Astrocyte of the spinal cord (primary cell): ENCODE measurements around the gene THRB.
A peak's percentile ranks its signal among the peaks of the same experiment; 100 is the strongest.

ENCODE experiments used
- DNase-seq: peaks from one replicate; pipeline ENCODE4 v3.0.0; 2011; ENCODE audit warnings: low read depth, low spot score
- H3K4me3 ChIP-seq: 2 replicates; pipeline ENCODE4 v1.5.1; 2011; ENCODE audit warnings: low read depth, mild to moderate bottlenecking, low read length, moderate library complexity
- CTCF ChIP-seq: IDR thresholded peaks from 2 replicates; pipeline ENCODE4 v1.5.1; 2012; ENCODE audit warnings: low read depth, mild to moderate bottlenecking, low read length, inconsistent platforms
- in situ Hi-C: cut with HindIII; loops from 2 replicates; pipeline ENCODE4 v1.10.0; 2017; ENCODE audit warnings: low sequenced_read_pairs

Gene THRB

GRCh38 chr3:24196526-24196925 lies 298.1 kb downstream of the THRB start:
- TF ChIP-seq CTCF: no peak
- H3K4me3 ChIP-seq: no peak overlapping the region
- DNase-seq: peak; percentile 34
- in situ Hi-C loops: no loop called here

- no peak for DNase-seq
- no peak for TF ChIP-seq CTCF
- H3K4me3 ChIP-seq: no peak overlapping the region
- in situ Hi-C loops: no loop called here
Measured at GRCh38 chr3:24195504-24196230, 299.0 kb downstream of the THRB start.

GRCh38 chr3:24192469-24193056 lies 302.1 kb downstream of the THRB start:
- no peak for TF ChIP-seq CTCF
- no peak for DNase-seq
- no peak overlapping the region for H3K4me3 ChIP-seq
- in situ Hi-C loops: no loop called here

GRCh38 chr3:24191801-24192403 lies 302.7 kb downstream of the THRB start:
- TF ChIP-seq CTCF: no peak
- in situ Hi-C loops: no loop called here
- DNase-seq: no peak
- no peak overlapping the region for H3K4me3 ChIP-seq

GRCh38 chr3:24190256-24190655 lies 304.4 kb downstream of the THRB start:
- DNase-seq: no peak
- in situ Hi-C loops: no loop called here
- no peak for TF ChIP-seq CTCF
- H3K4me3 ChIP-seq: no peak overlapping the region

GRCh38 chr3:24185738-24186384 lies 308.8 kb downstream of the THRB start:
- peak; percentile 62 for DNase-seq
- in situ Hi-C loops: no loop called here
- no peak overlapping the region for H3K4me3 ChIP-seq
- TF ChIP-seq CTCF: peak; percentile 69
